ENCODE measurements around the gene BCL11A. TPM values are rescaled to one million over a fixed set of nuclear protein-coding genes. Genes with fewer than 3 reads are reported as not detected.

BCL11A gene
- total RNA-seq, 1 experiment from 2014 or later: 0.29 TPM

GRCh38 chr2:60461421-60462108 lies 91.9 kb downstream of the BCL11A start:
- Mint-ChIP-seq H3K4me1 (ENCODE audit: low read depth, unreplicated experiment) (peaks cover 9% of the 10 kb centered on the region), H3K36me3 (ENCODE audit: insufficient read depth, unreplicated experiment) (no peaks in the 10 kb centered on the region), H3K4me3 (ENCODE audit: unreplicated experiment) (no peak overlapping the region), H3K9me3 (ENCODE audit: unreplicated experiment) (no peaks in the 10 kb centered on the region), H3K27me3 (ENCODE audit: insufficient read depth, unreplicated experiment) (no peaks in the 10 kb centered on the region), H3K27ac (ENCODE audit: unreplicated experiment) (no peak overlapping the region)
- no peaks in the 10 kb centered on the region for H3K36me3 ChIP-seq (ENCODE audit: control insufficient read depth, insufficient read depth, low read length)
- no peaks in the 10 kb centered on the region for H3K4me1 ChIP-seq
- no peak for TF ChIP-seq CTCF (IDR thresholded peaks at IDR 0.05; ENCODE audit: insufficient read depth in 1 of 2, low read depth in 1 of 2, low read length in 1 of 2, severe bottlenecking in 1 of 2, unreplicated experiment in 1 of 2)
- intact Hi-C loops (cut with micrococcal nuclease; ENCODE audit: unreplicated experiment): no loop called here
- H3K4me3 ChIP-seq (ENCODE audit: low read depth, low read length): no peak overlapping the region
- no TSS peak for BruUV-seq (replicated peaks)
- POLR2A ChIA-PET: no interaction called here
- no peaks in the 10 kb centered on the region for H3K9me3 ChIP-seq
- DNase-seq: no peak
- no peaks in the 10 kb centered on the region for H3K27me3 ChIP-seq (replicated peaks; ENCODE audit: control insufficient read depth, insufficient read depth, low read length)
- CTCF ChIA-PET: no interaction called here

- CTCF ChIA-PET: no interaction called here
- POLR2A ChIA-PET: no interaction called here
- H3K27ac Mint-ChIP-seq (ENCODE audit: unreplicated experiment): no peak overlapping the region
Measured at GRCh38 chr2:60460577-60461420, 92.7 kb downstream of the BCL11A start.

GRCh38 chr2:60459851-60460250 lies 93.6 kb downstream of the BCL11A start:
- Mint-ChIP-seq H3K27ac (ENCODE audit: unreplicated experiment) (no peak overlapping the region), H3K9me3 (ENCODE audit: unreplicated experiment) (no peaks in the 10 kb centered on the region), H3K36me3 (ENCODE audit: insufficient read depth, unreplicated experiment) (no peaks in the 10 kb centered on the region), H3K4me1 (ENCODE audit: low read depth, unreplicated experiment) (peaks cover 5% of the 10 kb centered on the region), H3K27me3 (ENCODE audit: insufficient read depth, unreplicated experiment) (no peaks in the 10 kb centered on the region), H3K4me3 (ENCODE audit: unreplicated experiment) (no peak overlapping the region)
- ChIA-PET CTCF (no interaction called here), POLR2A (no interaction called here)
- Histone ChIP-seq H3K27me3 (replicated peaks; ENCODE audit: control insufficient read depth, insufficient read depth, low read length) (no peaks in the 10 kb centered on the region), H3K4me1 (no peaks in the 10 kb centered on the region), H3K9me3 (no peaks in the 10 kb centered on the region), H3K4me3 (ENCODE audit: low read depth, low read length) (no peak overlapping the region), H3K36me3 (ENCODE audit: control insufficient read depth, insufficient read depth, low read length) (no peaks in the 10 kb centered on the region)
- no peak for DNase-seq
- no TSS peak for BruUV-seq (replicated peaks)
- intact Hi-C loops (cut with micrococcal nuclease; ENCODE audit: unreplicated experiment): no loop called here
- TF ChIP-seq CTCF (IDR thresholded peaks at IDR 0.05; ENCODE audit: insufficient read depth in 1 of 2, low read depth in 1 of 2, low read length in 1 of 2, severe bottlenecking in 1 of 2, unreplicated experiment in 1 of 2): no peak

More at GRCh38 chr2:60460577-60461420, 92.7 kb downstream of the BCL11A start:
- Mint-ChIP-seq H3K9me3 (ENCODE audit: unreplicated experiment) (no peaks in the 10 kb centered on the region), H3K27me3 (ENCODE audit: insufficient read depth, unreplicated experiment) (no peaks in the 10 kb centered on the region), H3K4me3 (ENCODE audit: unreplicated experiment) (no peak overlapping the region), H3K36me3 (ENCODE audit: insufficient read depth, unreplicated experiment) (no peaks in the 10 kb centered on the region), H3K4me1 (ENCODE audit: low read depth, unreplicated experiment) (peaks cover 5% of the 10 kb centered on the region)
- intact Hi-C loops (cut with micrococcal nuclease; ENCODE audit: unreplicated experiment): no loop called here
- Histone ChIP-seq H3K27me3 (replicated peaks; ENCODE audit: control insufficient read depth, insufficient read depth, low read length) (no peaks in the 10 kb centered on the region), H3K4me3 (ENCODE audit: low read depth, low read length) (no peak overlapping the region), H3K36me3 (ENCODE audit: control insufficient read depth, insufficient read depth, low read length) (no peaks in the 10 kb centered on the region), H3K9me3 (no peaks in the 10 kb centered on the region), H3K4me1 (no peaks in the 10 kb centered on the region)
- no peak for TF ChIP-seq CTCF (IDR thresholded peaks at IDR 0.05; ENCODE audit: insufficient read depth in 1 of 2, low read depth in 1 of 2, low read length in 1 of 2, severe bottlenecking in 1 of 2, unreplicated experiment in 1 of 2)
- no TSS peak for BruUV-seq (replicated peaks)
- DNase-seq: no peak

Data from Caco-2 (cell line).